Lower lobe of right lung (tissue), 1 donor: Measurements from ENCODE around the gene MAS1L. TPM values are rescaled to one million over a fixed set of nuclear protein-coding genes. Genes with fewer than 3 reads are reported as not detected.

Experiments
- total RNA-seq: library from RNA; stranded (reverse); fragmentation: NEBNext Ultra II Directional; extraction: Animal tissue kit (Norgen Biotek cat#: 25700); gene quantifications from one replicate; pipeline ENCODE4 v1.2.1, GENCODE V29; 2021
- donor health status: DM: no; HTN: yes; CAD: no; lungs with severe emphysema.

Gene MAS1L
- total RNA-seq, 1 donor from 2014 or later, result 0.50 TPM

Other genes starting within 250 kb of the MAS1L start
- not detected for gene OR14J1, start 186.3 kb downstream of the MAS1L start, total RNA-seq
- gene OR5V1, start 119.1 kb downstream of the MAS1L start, total RNA-seq, result not detected
- not detected for gene OR12D3, start 112.7 kb downstream of the MAS1L start, total RNA-seq
- gene OR12D2, start 92.3 kb downstream of the MAS1L start, total RNA-seq, result not detected
- not detected for gene OR12D1, start 73.0 kb downstream of the MAS1L start, total RNA-seq
- gene OR10C1, start 48.6 kb downstream of the MAS1L start, total RNA-seq, result not detected
- gene OR11A1, start 30.9 kb downstream of the MAS1L start, total RNA-seq, result not detected
- not detected for gene OR2H1, start 30.8 kb downstream of the MAS1L start, total RNA-seq
- gene UBD, start 71.8 kb upstream of the MAS1L start, total RNA-seq, result 1.9 TPM
- not detected for gene OR2H2, start 97.2 kb upstream of the MAS1L start, total RNA-seq
- 38.5 TPM for gene GABBR1, start 145.2 kb upstream of the MAS1L start, total RNA-seq
- gene MOG, start 169.1 kb upstream of the MAS1L start, total RNA-seq, result not detected
- gene ZFP57, start 193.2 kb upstream of the MAS1L start, total RNA-seq, result not detected
- 176 TPM for gene HLA-F, start 235.5 kb upstream of the MAS1L start, total RNA-seq